Parathyroid adenoma (tissue), 2 donors: ENCODE measurements around the gene S1PR3.

Source experiments
- H2AFZ ChIP-seq: fragments of 300-600 bp; sonication (generic); one replicate; pipeline ENCODE4 v1.7.0; 2017; ENCODE audit warnings: antibody characterized with exemption, mild to moderate bottlenecking
- H3K27ac ChIP-seq: fragments of 300-600 bp; sonication (generic); one replicate; pipeline ENCODE4 v1.7.0; 2017
- H3K27me3 ChIP-seq: fragments of 300-600 bp; sonication (generic); one replicate; pipeline ENCODE4 v1.7.0; 2017; ENCODE audit warnings: low read length; ENCODE audit not compliant: control insufficient read depth, insufficient read depth
- H3K36me3 ChIP-seq: fragments of 300-600 bp; sonication (generic); one replicate; pipeline ENCODE4 v1.7.0; 2017; ENCODE audit warnings: low read length; ENCODE audit not compliant: control insufficient read depth, insufficient read depth
- H3K4me1 ChIP-seq: fragments of 300-600 bp; sonication (generic); one replicate; pipeline ENCODE4 v1.7.0; 2017; ENCODE audit warnings: control low read depth
- H3K4me2 ChIP-seq: fragments of 300-600 bp; sonication (generic); one replicate; pipeline ENCODE4 v1.7.0; 2017; ENCODE audit warnings: low read length
- H3K4me3 ChIP-seq: fragments of 300-600 bp; sonication (generic); one replicate; pipeline ENCODE4 v1.7.0; 2017; ENCODE audit warnings: low read depth, low read length
- H3K79me2 ChIP-seq: fragments of 300-600 bp; sonication (generic); one replicate; pipeline ENCODE4 v1.7.0; 2017; ENCODE audit warnings: control low read depth
- H3K9ac ChIP-seq: fragments of 300-600 bp; sonication (generic); one replicate; pipeline ENCODE4 v1.7.0; 2017; ENCODE audit warnings: mild to moderate bottlenecking
- H3K9me3 ChIP-seq: fragments of 300-600 bp; sonication (generic); one replicate; pipeline ENCODE4 v1.7.0; 2017; ENCODE audit warnings: low read length; ENCODE audit not compliant: control insufficient read depth
- TF ChIP-seq, protein P1 (sequence below): fragments of 300-600 bp; sonication (generic); IDR thresholded peaks from one replicate; pipeline ENCODE4 v1.7.0; 2017; ENCODE audit warnings: antibody characterized with exemption, mild to moderate bottlenecking
- donor health status: primary hyperparathyroidism.

Gene S1PR3

DNA sequence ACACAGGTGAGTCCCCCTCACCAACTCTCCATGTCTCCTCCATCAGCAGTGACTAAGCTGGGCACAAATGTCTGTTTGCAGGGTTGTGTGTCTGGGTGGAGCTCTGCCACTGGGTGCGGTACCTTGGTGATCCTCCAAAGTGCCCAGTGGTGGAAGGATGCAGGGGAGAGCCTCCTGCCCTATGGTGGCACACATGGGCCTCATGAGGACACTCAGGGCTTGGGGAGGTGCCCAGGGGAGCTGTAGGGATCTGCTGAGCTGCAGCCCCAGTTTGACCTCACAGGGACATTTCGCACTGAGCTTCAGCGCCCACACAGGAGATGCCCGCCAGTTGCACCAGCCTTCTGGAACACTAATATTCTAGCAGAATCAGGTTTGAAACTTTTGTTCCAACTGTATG is 29.5 kb downstream of the S1PR3 start:
- Histone ChIP-seq H2AFZ (no peak overlapping the region), H3K36me3 (no peaks in the 10 kb centered on the region), H3K9me3 (no peaks in the 10 kb centered on the region), H3K4me3 (no peak overlapping the region), H3K9ac (no peak overlapping the region), H3K4me1 (no peaks in the 10 kb centered on the region), H3K27me3 (no peaks in the 10 kb centered on the region), H3K79me2 (no peaks in the 10 kb centered on the region), H3K27ac (no peak overlapping the region), H3K4me2 (no peak overlapping the region)
- TF ChIP-seq, protein P1, sequence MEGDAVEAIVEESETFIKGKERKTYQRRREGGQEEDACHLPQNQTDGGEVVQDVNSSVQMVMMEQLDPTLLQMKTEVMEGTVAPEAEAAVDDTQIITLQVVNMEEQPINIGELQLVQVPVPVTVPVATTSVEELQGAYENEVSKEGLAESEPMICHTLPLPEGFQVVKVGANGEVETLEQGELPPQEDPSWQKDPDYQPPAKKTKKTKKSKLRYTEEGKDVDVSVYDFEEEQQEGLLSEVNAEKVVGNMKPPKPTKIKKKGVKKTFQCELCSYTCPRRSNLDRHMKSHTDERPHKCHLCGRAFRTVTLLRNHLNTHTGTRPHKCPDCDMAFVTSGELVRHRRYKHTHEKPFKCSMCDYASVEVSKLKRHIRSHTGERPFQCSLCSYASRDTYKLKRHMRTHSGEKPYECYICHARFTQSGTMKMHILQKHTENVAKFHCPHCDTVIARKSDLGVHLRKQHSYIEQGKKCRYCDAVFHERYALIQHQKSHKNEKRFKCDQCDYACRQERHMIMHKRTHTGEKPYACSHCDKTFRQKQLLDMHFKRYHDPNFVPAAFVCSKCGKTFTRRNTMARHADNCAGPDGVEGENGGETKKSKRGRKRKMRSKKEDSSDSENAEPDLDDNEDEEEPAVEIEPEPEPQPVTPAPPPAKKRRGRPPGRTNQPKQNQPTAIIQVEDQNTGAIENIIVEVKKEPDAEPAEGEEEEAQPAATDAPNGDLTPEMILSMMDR, result no peak

DNA sequence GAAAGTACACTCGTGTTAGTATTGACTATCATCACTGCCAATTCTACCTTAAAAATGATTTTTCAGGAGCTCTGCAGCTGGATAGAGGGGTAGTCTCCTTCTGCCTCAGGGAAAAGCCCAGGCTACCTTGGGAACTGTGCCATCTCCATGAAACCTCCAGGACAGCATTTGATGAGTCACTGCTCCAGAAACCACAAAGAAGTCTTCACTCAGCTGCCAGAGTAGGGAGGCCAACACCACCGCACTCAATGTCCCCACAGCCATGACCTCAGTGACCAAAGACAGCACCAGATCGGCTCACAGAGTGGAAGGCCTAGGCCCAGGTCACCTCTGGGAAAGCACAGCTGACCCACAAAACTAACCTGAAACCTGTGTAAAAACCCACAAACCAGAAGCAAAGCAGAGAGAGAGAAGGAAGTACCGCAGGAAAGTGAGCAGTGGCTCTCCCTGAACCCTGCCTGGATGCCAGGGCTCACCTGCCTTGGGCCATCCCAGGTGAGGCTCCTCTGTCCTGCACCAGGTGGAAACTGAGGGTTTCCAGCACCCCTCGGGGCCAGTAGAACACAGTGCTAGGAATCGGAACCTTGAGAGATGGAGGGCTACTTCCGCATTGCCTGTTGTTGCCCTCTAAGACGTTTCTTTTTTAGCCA is 30.0 kb downstream of the S1PR3 start:
- Histone ChIP-seq H3K4me3 (no peak overlapping the region), H2AFZ (no peak overlapping the region), H3K9me3 (no peaks in the 10 kb centered on the region), H3K79me2 (no peaks in the 10 kb centered on the region), H3K27ac (no peak overlapping the region), H3K27me3 (no peaks in the 10 kb centered on the region), H3K9ac (no peak overlapping the region), H3K36me3 (no peaks in the 10 kb centered on the region), H3K4me1 (no peaks in the 10 kb centered on the region), H3K4me2 (no peak overlapping the region)
- TF ChIP-seq, protein P1, result no peak

DNA sequence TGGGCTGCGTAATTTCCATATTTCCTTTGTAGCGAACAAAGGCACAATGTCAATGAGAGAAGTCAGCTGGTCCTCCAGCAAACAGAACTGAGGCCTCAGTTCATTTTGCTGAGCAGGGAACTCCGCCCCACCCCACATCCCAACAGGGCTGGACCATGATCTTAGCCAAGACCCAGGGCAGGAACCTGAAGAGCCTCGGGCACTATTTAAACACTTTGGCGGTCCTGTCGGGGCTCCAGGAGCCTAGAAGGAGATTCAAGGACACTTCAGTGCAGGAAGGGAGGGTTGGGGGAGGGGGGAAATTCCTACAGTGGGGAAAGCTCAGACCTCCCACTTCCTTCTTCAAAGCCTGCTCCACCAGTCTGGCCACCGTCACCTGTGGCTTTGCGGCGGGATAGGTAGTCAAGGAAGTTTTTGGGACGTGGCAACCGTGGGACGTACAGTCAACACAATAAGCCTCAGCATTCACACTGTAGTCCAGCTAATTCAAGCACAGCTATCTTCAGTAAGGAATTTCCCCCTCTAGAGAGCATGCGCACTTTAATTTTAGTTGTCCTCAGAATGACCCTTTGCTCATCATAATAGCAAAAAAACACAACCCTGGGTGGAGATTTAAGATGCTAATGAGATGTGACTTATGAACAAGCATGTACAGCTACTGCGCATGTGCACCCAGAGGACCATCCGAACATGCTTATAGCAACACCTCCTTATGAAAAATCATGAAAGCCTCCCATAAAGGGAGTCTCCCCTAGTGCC is 30.9 kb downstream of the S1PR3 start:
- Histone ChIP-seq H2AFZ (no peak overlapping the region), H3K4me3 (no peak overlapping the region), H3K36me3 (no peaks in the 10 kb centered on the region), H3K27ac (no peak overlapping the region), H3K4me1 (no peaks in the 10 kb centered on the region), H3K27me3 (no peaks in the 10 kb centered on the region), H3K9me3 (no peaks in the 10 kb centered on the region), H3K9ac (no peak overlapping the region), H3K4me2 (no peak overlapping the region), H3K79me2 (no peaks in the 10 kb centered on the region)
- TF ChIP-seq, protein P1, result no peak

DNA sequence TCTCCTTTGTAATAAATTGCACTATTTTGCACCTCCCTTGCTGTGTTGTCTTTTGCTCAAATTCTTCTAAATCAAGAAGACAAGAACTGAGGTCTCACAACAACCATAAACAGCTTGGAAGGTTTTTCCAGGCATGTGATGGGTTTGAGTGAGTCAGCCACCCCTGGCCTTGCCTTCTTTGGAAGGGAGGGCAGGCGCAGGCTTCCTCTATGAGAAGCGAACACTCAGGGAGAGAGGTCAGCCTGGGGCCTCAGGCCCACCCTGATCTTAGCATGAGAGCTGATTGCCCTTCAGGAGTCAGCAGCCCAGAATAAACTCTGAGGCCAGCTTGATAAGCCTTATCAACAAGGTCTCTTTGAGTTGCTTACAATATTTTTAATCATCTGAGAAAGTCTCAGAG is 31.6 kb downstream of the S1PR3 start:
- H3K27me3 ChIP-seq, result no peaks in the 10 kb centered on the region
- H3K4me3 ChIP-seq, result no peak overlapping the region
- no peaks in the 10 kb centered on the region for H3K79me2 ChIP-seq
- H3K4me1 ChIP-seq, result no peaks in the 10 kb centered on the region
- H3K27ac ChIP-seq, result no peak overlapping the region
- H2AFZ ChIP-seq, result no peak overlapping the region
- H3K9ac ChIP-seq, result no peak overlapping the region
- H3K36me3 ChIP-seq, result no peaks in the 10 kb centered on the region
- TF ChIP-seq, protein P1, result no peak
- no peak overlapping the region for H3K4me2 ChIP-seq
- no peaks in the 10 kb centered on the region for H3K9me3 ChIP-seq
